HG02571 (cell line): ENCODE measurements around the gene ADAMTSL2.
"Not testable (repeated sequence)": the region's sequence is repeated elsewhere in the genome, so short reads cannot be mapped to it uniquely, and the experiment has no call there.

Experiments used
- ATAC-seq: cut with Tn5 transposase; IDR thresholded peaks from one replicate; pipeline ENCODE4 v1.9.1; 2021; ENCODE audit warnings: mild to moderate bottlenecking, moderate library complexity; ENCODE audit not compliant: unreplicated experiment

ADAMTSL2 gene

DNA sequence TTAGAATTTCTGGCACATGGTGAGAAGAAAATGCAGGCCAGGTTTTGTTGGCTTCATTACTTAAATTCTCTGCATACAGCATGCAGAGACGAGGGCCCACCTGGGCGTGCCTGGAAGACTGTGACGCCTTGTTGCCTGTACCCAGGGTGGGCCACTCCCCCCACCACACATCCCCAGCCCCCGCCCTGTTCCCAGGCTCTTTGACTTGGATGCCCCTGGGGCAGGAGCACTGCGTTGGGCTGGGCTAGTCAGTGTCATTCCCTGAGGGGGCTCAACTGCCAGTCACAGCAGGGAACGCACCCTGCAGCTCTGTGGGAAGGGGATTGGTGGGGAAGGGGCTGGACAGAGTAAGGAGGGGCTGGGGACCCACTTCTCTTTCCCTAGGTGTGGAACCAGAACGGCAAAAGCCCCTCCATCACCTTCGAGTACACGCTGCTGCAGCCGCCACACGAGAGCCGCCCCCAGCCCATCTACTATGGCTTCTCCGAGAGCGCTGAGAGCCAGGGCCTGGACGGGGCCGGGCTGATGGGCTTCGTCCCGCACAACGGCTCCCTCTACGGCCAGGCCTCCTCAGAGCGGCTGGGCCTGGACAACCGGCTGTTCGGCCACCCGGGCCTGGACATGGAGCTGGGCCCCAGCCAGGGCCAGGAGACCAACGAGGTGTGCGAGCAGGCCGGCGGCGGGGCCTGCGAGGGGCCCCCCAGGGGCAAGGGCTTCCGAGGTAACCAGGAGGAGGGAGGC lies 19.6 kb downstream of the ADAMTSL2 start:
- ATAC-seq: no peak

DNA sequence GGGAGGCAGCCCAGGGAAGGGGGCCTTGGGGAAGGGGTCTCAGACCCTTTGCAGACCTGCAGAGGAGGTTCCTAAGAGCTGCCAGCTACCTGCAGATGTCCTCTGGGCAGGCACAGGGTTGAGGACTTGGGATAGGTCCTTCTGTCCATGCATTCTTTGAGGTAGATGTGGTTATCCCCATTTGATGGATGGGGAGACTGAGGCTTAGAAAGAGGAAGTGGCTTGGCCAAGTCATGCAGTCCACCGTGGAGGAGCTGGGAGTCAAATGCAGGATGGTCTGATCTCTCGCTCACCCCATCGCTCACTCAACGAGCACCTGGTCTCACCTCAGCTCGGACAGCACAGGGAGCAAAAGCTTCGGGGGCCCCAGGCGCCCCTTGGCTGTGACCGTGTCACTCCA lies 20.2 kb downstream of the ADAMTSL2 start:
- no peak for ATAC-seq

DNA sequence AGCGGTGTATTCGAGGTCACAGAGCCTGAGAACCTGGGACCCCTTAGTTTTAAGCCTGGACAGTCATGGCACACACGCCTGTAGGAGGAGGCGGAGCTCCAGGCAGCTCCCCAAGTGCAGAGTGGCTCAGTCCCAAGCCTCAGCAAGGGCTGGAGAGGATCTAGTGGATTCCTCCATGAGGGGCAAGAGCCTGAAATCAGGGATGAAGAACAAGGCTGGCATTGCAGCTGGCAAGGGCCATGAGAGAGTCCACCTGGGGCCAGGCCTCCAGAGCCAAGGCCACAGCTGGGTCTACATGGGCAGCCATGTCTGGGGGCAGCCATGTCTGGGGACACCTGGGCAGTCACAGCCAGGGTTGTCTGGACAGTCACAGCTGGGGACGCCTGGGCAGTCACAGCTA lies 21.9 kb downstream of the ADAMTSL2 start:
- ATAC-seq: no peak

DNA sequence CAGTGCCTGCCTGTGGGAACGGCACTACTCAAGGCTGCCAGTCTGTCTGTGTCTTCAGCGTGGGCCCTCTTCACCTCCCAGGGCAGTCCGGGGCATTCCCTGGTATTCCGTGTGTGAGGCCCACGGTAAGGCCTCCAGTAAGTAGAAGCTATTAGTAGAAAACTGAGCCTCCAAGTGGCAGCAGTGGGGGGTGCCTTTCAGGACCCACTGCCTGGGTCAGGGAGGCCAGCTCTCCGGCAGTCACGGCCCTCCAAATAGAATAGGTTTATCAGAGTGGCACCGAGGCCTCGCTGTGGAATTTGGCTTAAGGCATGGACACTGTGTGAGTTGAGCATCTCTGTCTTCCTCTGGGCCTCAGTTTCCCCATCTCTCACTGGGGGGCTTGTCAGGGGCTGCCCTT lies 23.1 kb downstream of the ADAMTSL2 start:
- ATAC-seq: no peak

DNA sequence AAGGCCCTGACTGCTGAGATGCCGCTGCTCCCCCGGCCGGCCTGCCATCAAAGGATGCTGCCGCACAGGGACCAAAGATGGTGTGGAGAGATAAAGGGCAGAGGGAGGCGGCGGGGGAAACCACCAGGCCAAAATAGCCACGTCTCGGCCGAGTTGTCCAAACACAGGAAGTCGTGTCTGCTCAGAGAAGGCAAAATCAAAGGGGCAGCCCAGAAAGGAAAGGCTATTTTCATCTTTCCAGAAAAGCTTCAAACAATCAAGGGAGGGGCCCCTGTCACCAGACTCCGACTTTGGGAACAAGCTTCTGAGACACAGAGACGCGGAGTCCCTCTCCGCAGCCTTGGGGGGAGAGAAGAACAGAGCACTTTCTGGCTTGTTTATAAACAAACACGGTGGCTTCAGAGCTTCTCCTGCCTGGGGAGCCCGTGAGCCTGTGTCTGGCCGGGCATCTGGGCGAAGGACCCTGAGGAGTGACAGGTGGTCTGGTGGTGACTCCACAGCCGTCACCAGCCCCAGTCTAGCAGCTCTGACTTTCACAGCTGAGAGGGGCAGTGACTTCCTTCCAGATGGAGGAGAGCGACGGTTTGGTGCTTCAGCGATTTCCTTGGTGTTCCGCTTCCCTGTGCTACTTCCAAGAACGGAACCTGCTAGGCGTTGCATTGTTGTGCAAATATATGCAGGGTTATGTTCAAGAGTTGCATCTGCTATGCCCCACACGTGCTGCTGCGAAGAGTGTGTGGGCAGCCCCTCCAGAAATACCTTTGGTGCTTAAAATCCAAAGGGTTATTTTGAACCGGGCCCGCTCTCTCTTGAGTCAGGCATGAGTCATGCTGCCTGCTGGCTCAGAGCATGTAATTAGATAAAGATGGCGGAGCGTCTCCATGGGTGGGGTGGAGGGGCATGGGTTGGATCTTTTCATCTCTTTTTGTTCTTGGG lies 24.0 kb downstream of the ADAMTSL2 start:
- ATAC-seq: no peak

DNA sequence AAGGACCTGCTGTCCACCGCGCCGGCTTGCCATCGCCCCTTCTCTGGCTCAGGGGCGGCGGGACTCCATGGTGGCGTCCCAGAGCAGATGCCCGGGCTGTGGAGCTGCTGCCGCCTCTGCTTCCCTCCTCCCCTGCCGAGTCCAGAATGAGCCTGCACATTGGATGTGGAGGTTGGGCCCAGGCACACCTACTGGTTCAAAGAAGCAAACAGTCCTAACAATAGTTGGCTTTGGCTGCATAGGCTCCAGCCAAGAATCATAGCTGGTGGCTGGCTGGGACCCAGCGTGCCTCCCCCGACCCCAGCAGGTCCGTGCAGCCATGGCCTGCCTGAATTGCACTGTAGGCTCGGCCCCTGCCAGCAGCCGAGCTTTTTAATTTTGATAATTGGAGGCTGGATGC lies 25.8 kb downstream of the ADAMTSL2 start:
- no peak for ATAC-seq

DNA sequence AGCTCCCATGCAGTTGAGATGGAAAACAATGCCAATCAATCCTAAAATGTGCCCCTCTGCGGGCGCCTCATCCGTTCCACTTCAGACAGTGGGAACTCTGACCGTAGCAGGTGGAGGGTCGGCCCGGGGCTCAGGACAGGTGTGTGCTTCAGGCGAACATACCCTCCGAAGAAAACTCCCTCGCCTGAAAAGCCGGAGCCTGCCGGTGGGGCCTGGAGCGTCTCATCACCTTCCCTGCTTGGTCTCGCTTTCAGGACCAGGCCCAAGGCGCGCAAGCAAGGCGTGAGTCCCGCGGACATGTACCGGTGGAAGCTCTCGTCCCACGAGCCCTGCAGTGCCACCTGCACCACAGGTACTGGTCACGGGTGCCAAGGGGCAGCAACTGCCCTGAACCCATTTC lies 26.4 kb downstream of the ADAMTSL2 start:
- no peak for ATAC-seq

DNA sequence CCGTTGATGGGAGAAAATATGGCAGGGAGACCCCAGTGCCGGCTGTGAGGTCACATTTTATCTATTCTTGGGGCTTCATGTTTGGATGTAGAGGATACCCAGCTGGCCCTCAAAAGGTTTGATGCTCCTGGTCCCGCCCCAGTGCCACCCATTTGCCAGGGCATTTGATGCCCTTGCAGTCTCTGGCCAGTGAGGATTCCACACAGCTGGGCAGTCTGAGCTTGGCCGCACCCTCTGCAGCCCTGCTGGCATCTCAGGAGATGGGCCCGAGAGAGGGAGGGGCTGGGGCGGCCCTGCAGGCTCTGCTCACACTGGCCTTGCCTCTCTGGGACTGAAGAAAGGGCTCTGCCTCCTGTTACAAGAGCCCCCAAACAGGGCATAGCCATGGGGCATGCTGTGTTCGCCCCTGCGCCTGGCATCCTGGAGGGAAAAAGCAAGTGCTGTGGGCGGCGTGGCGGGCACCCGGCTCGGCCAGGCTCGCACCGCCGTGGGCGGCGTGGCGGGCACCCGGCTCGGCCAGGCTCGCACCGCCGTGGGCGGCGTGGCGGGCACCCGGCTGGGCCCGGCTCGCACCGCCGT lies 27.6 kb downstream of the ADAMTSL2 start:
- no peak for ATAC-seq

DNA sequence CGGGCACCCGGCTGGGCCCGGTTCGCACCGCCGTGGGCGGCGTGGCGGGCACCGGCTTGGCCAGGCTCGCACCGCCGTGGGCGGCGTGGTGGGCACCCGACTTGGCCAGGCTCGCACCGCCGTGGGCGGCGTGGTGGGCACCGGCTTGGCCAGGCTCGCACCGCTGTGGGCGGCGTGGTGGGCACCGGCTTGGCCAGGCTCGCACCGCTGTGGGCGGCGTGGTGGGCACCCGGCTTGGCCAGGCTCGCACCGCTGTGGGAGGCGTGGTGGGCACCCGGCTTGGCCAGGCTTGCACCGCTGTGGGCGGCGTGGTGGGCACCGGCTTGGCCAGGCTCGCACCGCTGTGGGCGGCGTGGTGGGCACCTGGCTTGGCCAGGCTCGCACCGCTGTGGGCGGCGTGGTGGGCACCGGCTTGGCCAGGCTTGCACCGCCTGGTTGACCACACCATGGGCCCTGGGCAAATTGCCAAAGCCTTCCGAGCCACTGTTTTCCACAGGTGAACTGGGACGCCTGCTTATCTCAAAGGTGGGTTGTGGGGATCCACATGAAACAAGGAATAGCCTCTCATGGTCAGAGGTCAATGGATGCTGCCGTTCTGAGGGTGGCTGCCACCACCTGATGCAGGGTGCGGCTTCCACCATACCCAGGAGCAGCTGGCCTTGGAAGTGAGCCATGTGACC lies 28.2 kb downstream of the ADAMTSL2 start:
- ATAC-seq: no peak

DNA sequence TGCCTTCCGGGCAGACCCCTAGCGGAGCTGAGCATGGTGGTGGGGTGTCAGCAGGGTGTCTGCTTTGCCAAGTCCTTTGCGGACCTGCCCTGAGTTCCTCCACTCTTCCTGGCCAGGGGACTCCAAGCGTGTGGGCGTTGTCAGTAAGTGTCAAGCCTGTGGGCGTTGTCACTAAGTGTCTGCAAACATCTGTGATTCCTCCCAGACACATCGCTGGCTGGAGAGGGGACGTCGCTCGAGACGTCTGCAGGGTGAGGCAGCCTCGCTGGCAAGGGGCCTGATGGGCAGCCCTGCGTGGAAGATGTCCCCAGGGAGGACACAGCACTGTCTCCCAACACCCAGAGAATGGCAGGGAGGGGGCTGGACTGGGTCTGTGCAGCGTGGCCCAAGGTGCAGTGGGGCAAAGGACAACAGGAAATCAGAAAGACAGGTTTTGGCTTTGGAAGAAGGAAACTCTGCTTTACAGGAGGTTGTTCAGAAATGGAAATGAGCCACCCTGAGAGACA lies 28.8 kb downstream of the ADAMTSL2 start:
- no peak for ATAC-seq

DNA sequence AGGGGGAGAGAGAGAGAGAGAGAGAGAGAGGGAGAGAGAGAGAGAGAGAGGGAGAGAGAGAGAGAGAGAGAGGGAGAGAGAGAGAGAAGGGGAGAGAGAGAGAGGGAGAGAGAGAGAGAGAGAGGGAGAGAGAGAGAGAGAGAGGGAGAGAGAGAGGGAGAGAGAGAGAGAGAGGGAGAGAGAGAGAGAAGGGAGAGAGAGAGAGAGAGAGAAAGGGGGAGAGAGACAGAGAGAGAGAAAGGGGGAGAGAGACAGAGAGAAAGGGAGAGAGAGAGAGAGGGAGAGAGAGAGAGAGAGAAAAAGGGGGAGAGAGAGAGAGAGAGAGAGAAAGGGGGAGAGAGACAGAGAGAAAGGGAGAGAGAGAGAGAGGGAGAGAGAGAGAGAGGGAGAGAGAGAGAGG lies 29.3 kb downstream of the ADAMTSL2 start:
- ATAC-seq: not testable (repeated sequence)

DNA sequence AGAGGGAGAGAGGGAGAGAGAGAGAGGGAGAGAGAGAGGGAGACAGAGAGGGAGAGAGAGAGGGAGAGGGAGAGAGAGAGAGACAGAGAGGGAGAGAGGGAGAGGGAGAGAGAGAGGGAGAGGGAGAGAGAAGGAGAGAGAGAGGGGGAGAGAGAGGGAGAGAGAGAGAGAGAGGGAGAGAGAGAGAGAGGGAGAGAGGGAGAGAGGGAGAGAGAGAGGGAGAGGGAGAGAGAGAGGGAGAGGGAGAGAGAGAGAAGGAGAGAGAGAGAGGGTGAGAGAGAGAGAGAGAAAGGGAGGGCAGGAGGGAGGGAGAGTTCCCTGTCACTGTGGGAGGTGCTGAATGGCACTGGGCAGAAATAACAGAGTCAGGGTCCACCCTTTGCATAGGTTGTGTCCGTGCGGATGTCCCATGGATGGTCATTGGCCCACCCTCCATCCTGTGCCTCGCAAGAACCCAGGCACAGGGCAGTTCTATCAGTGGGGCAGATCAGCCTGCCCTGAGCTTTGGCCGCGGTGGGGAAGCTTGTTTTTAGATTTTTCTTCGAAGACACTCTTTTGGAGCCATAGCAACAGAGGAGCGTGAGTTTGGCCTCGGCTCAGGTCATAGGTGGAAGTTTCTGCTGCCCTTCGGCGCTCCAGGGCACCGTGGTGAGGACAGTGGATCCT lies 30.1 kb downstream of the ADAMTSL2 start:
- ATAC-seq: no peak

DNA sequence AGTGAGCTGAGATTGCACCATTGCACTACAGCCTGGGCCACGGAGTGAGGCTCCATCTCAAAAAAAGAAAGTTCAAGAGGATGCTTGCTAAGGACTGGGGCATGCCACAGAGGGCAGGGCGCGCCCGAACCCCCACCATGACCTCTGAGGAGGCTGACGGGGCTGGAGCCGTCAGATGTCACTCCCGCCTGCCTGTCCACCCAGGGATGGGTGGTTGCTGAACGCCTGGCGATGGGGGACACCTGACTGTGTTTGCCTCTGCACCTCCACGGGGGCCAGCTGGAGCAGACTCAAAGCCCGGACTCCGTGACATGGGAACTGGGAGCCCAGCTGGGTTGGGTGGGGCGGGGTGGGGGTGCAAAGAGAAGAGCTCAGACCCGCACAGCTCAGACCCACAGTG lies 31.9 kb downstream of the ADAMTSL2 start:
- ATAC-seq: no peak

DNA sequence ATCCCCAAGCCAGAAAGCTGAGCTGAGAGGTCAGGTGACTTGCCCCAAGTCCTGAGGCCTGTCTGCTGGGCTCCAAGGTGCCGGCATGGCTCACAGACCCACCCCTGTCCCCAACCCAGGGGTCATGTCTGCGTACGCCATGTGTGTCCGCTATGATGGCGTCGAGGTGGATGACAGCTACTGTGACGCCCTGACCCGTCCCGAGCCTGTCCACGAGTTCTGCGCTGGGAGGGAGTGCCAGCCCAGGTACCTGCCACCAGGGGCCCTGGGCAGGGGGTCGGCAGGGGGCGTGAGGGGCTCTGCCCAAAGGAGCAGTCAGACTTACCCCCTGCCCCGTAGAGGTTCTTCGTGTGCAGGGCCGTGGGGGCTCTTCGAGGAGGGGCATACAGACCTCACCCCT lies 32.3 kb downstream of the ADAMTSL2 start:
- ATAC-seq: no peak

DNA sequence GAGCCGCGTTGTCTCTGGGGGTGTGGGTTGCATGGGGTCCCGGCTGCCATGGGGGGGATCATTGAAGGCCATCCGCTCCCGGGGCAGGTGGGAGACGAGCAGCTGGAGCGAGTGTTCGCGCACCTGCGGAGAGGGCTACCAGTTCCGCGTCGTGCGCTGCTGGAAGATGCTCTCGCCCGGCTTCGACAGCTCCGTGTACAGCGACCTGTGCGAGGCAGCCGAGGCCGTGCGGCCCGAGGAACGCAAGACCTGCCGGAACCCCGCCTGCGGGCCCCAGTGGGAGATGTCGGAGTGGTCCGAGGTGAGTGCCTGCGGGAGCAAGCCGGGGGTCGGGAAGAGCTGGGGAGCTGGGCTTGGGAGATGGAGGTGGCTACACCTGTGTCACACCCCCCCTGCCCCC lies 33.7 kb downstream of the ADAMTSL2 start:
- no peak for ATAC-seq

DNA sequence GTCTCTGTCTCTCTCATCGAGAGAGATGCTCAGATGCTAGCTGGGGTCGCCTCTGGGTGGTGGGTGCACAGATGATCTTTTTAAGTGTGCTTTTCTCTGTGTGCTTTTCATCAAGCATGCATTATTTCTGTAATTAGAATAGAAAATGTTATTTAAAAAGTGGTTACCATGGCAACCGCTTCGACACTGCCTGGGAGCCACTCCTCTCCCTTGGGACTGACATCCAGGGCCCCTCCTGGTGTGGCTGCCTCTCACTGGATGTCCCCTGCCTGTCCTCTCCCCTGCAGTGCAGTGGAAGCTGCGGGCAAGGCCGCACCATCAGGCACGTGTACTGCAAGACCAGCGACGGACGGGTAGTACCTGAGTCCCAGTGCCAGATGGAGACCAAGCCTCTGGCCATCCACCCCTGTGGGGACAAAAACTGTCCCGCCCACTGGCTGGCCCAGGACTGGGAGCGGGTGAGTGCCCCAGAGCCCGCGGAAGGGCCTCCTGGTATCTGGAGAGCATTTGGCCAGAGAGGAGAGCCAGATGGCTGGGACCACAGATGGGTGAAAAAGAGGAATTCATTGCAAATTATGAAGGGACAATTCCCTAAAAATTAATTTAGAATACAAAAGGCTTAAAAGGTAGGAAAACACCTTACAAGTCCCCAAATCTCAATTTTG lies 34.7 kb downstream of the ADAMTSL2 start:
- no peak for ATAC-seq

DNA sequence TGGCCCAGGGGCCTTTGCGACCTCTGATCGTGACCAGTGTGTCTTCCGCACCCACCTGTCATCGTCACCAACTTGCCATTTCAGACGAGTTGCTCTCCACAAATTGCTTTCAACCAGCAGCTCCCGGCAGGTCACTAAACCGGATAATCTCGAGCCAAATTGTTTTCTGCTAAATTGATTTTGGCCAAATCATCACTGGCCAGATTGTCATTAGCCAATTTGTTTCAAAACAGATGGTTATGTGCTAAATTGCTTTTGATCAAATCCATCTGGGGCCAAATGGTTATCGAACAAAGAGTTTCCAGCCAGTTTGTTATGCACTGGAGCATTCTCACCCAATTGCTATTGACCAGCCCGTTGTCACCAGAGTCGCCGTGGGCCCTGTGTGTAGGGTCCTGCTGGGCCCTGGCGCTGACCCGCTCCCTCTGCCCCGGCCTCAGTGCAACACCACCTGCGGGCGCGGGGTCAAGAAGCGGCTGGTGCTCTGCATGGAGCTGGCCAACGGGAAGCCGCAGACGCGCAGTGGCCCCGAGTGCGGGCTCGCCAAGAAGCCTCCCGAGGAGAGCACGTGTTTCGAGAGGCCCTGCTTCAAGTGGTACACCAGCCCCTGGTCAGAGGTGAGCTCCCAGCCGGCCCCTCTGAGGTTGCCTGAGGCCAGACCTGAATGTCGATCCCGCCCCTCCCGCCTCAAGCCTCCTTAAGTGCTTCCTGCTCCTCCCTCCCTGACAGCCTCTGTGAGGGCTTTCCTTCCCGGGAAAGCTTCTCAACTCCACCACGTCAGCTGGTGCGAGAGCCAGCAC lies 35.6 kb downstream of the ADAMTSL2 start:
- ATAC-seq: no peak

DNA sequence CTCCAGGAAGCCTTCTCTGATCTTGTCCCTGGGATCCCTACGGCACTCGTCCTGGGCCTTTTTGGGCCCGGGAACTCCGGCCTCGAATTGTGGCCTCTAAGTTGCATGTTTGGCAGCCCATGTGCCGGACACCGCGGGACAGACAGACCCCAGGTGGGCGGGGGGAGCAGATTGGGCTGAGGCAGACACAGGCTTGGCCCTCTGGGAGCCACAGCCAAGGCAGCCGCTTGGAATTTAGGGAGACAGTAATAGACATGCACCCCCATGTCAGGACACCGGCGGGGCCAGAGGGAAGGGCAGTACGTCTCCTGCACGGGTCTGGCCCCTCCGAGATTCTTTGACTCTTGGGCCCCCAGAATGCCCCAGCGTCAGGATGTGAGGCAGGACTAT lies 36.2 kb downstream of the ADAMTSL2 start:
- ATAC-seq: no peak

DNA sequence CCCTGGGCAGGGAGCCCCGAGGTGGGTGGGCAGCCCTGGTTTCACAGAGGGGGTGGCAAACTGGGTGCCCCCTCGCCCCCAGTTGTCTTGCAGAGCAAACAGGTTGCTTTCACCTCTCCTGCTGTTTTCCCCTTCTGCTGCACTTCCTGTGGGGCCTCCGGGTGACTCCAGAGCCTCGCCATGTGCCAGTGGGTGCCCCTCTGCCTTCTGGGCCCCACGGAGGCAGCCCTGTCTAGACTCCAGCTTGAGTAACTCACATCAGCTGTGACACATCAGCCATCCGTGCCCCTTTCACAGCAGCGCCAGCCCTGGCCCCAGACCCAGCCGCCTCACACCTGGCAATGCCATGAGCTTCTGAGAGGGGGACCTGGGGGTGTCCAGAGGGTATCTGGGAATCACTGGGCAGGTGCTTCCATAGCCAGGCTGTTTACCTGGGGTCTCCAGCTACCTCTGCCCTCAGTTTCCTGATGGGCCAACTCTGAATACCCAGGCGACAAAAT lies 36.9 kb downstream of the ADAMTSL2 start:
- no peak for ATAC-seq
